Suprapubic skin (tissue), 4 donors: ENCODE data around the gene DIO3. TPM values are rescaled to one million over a fixed set of nuclear protein-coding genes. Genes with fewer than 3 reads are reported as not detected.

ENCODE experiments used
- DNase-seq, 2 donors: peaks; one replicate each; pipeline ENCODE4 v3.0.0-alpha.2; 2019; ENCODE audit warnings: low spot score in 2 of 2
- H3K27ac ChIP-seq: fragments of 200-600 bp; sonication (generic); one replicate; pipeline ENCODE4 v1.5.1; 2019
- H3K27me3 ChIP-seq: fragments of 200-600 bp; sonication (generic); one replicate; pipeline ENCODE4 v1.5.1; 2019
- H3K36me3 ChIP-seq: fragments of 200-600 bp; sonication (generic); one replicate; pipeline ENCODE4 v1.5.1; 2019
- H3K4me1 ChIP-seq: fragments of 200-600 bp; sonication (generic); one replicate; pipeline ENCODE4 v1.5.1; 2019
- H3K4me3 ChIP-seq: fragments of 200-600 bp; sonication (generic); one replicate; pipeline ENCODE4 v1.5.1; 2019; ENCODE audit warnings: mild to moderate bottlenecking
- H3K9me3 ChIP-seq: fragments of 200-600 bp; sonication (generic); one replicate; pipeline ENCODE4 v1.5.1; 2019
- EP300 ChIP-seq: sonication (generic); formaldehyde crosslinking; IDR thresholded peaks from one replicate; pipeline ENCODE4 v1.6.1; 2017; ENCODE audit warnings: antibody characterized with exemption
- POLR2A ChIP-seq, 2 donors: fragments of 450-650 bp; IDR thresholded peaks; one replicate each; pipeline ENCODE4 v1.6.1; 2017; ENCODE audit warnings: antibody characterized with exemption in 2 of 2, mild to moderate bottlenecking in 2 of 2, moderate library complexity in 2 of 2
- POLR2AphosphoS5 ChIP-seq, 3 donors: sonication (generic); formaldehyde crosslinking; IDR thresholded peaks; one replicate each; pipeline ENCODE4 v1.6.1; 2017; ENCODE audit warnings: antibody characterized with exemption in 3 of 3
- WGBS: methylation state at CpG from one replicate; pipeline ENCODE4 v1.1.5; 2018; 5-methylcytosine and 5-hydroxymethylcytosine counted together
- total RNA-seq, 4 donors: library from RNA; depleted of rRNA; stranded (reverse); fragments of >200 nt; gene quantifications; one replicate each; pipeline ENCODE4 v1.1.0, GENCODE V29; 2016
- TF ChIP-seq, protein P1 (sequence below), 2 donors: fragments of 200-600 bp in 1 of 2; fragments of 450-650 bp in 1 of 2; sonication (generic) in 1 of 2; IDR thresholded peaks; one replicate each; pipeline ENCODE4 v1.5.1; 2016 to 2019; ENCODE audit warnings: antibody characterized with exemption in 2 of 2, mild to moderate bottlenecking in 1 of 2, moderate library complexity in 1 of 2

DIO3 gene
- total RNA-seq, 4 donors from 2014 or later, result 0.44 to 0.89 (median 0.82) TPM

DNA sequence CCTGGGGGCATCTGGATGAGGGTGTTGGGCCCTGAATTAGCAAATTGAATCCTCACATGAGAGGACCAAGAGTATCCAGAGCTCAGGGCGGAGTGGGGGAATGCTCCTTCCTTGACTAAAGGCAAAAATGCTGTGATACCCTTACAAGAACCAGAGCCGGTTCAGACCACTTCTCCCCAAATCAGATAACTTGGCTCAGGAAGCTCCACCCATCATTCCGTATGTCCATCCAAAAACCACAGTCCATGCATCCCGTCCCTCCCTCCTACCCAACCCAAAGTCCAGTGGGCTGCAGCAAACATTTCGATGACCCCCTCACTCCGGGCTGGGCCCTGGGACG, 22.4 kb downstream of the DIO3 start:
- 67% methylated on average over 7 of the region's 7 CpGs for WGBS
- Histone ChIP-seq H3K27me3 (peaks cover 19% of the 10 kb centered on the region), H3K36me3 (no peaks in the 10 kb centered on the region), H3K4me3 (no peak overlapping the region), H3K4me1 (no peaks in the 10 kb centered on the region), H3K27ac (no peak overlapping the region), H3K9me3 (no peaks in the 10 kb centered on the region)
- no peak for DNase-seq
- no peak for TF ChIP-seq POLR2A (IDR thresholded peaks at IDR 0.05)
- TF ChIP-seq, protein P1, sequence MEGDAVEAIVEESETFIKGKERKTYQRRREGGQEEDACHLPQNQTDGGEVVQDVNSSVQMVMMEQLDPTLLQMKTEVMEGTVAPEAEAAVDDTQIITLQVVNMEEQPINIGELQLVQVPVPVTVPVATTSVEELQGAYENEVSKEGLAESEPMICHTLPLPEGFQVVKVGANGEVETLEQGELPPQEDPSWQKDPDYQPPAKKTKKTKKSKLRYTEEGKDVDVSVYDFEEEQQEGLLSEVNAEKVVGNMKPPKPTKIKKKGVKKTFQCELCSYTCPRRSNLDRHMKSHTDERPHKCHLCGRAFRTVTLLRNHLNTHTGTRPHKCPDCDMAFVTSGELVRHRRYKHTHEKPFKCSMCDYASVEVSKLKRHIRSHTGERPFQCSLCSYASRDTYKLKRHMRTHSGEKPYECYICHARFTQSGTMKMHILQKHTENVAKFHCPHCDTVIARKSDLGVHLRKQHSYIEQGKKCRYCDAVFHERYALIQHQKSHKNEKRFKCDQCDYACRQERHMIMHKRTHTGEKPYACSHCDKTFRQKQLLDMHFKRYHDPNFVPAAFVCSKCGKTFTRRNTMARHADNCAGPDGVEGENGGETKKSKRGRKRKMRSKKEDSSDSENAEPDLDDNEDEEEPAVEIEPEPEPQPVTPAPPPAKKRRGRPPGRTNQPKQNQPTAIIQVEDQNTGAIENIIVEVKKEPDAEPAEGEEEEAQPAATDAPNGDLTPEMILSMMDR (IDR thresholded peaks at IDR 0.05), result no peak

DNA sequence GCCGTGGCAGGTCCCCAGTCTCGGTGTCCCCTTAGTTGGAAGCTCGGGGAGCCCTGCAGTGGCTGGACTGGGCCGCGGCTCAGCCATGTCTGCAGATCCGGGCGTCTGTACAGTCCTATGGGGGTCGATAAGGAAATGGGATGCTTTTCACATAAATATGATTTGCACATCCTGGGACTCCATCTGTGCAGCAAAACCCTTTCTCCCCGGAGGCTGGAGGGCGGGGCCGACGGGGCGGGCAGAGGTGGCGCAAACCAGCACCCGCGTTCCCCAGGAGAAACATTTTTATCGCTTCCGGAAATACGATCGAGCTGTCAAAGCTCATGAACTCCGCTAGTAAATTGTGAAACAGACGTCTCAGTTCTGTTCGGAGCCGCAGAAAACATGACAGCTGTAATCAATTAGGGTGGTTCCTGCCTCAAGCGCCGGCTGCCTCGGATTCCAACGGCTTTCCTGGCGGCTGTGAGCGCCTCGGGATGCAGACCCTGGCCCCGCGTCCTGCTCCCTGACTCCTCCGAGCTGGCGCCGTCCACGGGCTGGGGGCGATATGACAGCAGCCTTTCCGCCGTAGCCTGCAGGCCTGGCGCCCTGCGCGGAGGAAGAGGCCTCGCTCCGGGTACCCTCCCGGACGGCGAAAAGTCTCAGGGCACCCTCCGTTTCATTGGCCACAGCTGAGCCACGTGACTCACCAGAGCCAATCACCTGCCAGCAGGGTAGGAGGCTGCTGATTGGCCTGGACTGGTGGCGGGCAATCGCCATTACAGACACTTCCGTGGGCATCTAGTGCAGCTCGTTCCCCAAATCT, 23.0 kb downstream of the DIO3 start:
- 43% methylated on average over 37 of the region's 54 CpGs for WGBS
- Histone ChIP-seq H3K9me3 (no peaks in the 10 kb centered on the region), H3K27me3 (peaks cover 21% of the 10 kb centered on the region), H3K4me3 (peak overlapping the region; percentile 23), H3K4me1 (no peaks in the 10 kb centered on the region), H3K27ac (no peak overlapping the region), H3K36me3 (no peaks in the 10 kb centered on the region)
- TF ChIP-seq, protein P1 (IDR thresholded peaks at IDR 0.05), result no peak
- no peak for TF ChIP-seq POLR2AphosphoS5 (IDR thresholded peaks at IDR 0.05)
- no peak for TF ChIP-seq EP300
- no peak for TF ChIP-seq POLR2A (IDR thresholded peaks at IDR 0.05)
- DNase-seq, result peak; percentile 76 to 87

DNA sequence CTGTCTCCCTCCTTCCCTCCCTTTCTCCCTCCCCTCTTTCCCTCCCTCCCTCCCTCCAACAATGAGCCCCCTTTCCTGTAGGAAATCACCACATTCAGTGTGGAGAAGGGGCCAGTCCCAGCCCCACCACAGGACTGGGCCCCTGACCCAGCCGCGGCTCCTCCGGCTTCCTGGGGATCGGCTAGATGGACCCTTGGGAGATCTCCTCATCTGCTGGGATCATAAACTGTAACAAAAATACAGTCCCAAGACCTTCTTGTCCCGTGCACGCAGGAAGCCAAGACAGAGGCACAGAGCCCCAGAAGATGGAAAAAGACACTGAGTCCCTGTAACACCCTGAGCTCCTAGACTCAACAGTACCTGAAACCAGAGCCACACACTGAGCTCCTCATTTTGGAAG, 23.9 kb downstream of the DIO3 start:
- peaks cover 15% of the 10 kb centered on the region for H3K27me3 ChIP-seq
- H3K9me3 ChIP-seq, result no peaks in the 10 kb centered on the region
- TF ChIP-seq POLR2A (IDR thresholded peaks at IDR 0.05) (no peak), POLR2AphosphoS5 (IDR thresholded peaks at IDR 0.05) (no peak), EP300 (no peak)
- TF ChIP-seq, protein P1 (IDR thresholded peaks at IDR 0.05), result no peak
- no peaks in the 10 kb centered on the region for H3K36me3 ChIP-seq
- H3K27ac ChIP-seq, result no peak overlapping the region
- no peak overlapping the region for H3K4me3 ChIP-seq
- WGBS, result 86% methylated on average over 6 of the region's 6 CpGs
- DNase-seq, result peak in 1 of 2 donors; percentile 55
- no peaks in the 10 kb centered on the region for H3K4me1 ChIP-seq

DNA sequence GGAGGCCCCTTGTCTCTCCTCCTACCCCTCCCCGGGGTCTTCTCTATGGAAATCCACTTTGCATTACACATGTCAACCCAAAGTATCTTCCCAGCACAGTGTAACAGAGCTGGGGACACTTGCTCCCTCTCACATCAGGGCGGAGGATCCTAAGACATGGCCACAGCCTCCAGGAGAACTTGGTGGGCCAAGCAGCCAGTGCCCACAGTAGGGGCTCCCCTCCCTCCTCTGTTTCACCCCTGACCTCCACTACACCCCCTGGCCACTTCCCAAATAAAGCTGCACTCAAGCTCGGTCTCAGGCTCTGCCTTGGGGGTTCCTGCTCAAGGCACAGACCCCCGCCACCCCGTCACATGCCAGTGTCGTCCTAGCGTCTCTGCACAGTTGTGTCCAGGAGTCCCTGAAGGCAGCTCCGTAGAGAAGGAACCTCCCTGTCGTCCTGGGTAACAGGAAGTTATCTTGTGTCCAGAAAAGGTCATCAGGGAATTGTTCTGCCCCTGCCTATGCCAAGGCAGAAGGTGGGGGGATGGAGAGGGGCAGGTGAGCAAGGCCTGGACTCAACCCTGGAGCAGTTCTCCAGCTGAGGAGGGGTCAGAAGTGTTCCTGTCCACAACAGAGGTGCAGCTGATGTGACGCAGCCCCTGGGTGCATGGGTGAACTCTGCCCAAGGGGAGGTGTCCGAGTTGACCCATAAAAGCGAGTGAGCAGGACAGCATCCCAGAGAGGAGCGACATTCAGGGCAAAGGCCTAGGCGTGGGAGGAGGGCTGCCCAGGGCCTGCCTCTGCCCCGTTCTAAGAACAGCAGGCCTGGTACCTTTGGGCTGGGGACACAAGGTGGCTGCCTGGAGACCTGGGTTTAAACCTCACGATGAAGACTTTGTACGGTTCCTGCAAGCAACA, 25.5 kb downstream of the DIO3 start:
- H3K4me3 ChIP-seq, result no peak overlapping the region
- TF ChIP-seq EP300, result no peak
- TF ChIP-seq POLR2AphosphoS5 (IDR thresholded peaks at IDR 0.05), result no peak
- no peak for TF ChIP-seq POLR2A (IDR thresholded peaks at IDR 0.05)
- TF ChIP-seq, protein P1 (IDR thresholded peaks at IDR 0.05), result no peak
- no peaks in the 10 kb centered on the region for H3K4me1 ChIP-seq
- H3K27me3 ChIP-seq, result peaks cover 15% of the 10 kb centered on the region
- no peaks in the 10 kb centered on the region for H3K9me3 ChIP-seq
- no peak overlapping the region for H3K27ac ChIP-seq
- DNase-seq, result peak in 1 of 2 donors; percentile 72
- WGBS, result 97% methylated on average over 5 of the region's 17 CpGs
- H3K36me3 ChIP-seq, result no peaks in the 10 kb centered on the region

DNA sequence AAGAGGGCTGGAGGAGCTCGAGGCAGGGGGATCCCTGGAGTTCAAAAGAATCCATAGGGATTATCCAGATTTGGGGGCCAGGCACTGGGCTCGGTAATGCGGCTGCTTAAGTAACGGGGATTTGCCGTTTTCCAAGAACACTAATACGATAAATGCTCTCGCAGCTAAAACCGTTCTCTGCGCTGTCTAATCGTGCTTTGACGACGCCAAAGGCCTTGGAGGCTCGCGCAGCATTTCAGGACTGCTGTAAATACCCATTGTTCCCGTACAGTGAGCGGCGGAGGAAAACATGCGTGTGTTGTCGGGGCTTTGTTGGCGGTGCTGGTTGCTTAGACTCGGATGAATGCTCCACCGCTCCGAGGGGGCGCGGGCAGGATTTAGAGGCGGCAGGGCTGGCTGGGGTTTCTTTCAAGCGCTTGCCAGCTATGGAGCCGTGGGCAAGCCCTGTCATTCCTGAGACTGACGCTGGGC, 26.2 kb downstream of the DIO3 start:
- H3K9me3 ChIP-seq, result no peaks in the 10 kb centered on the region
- no peak overlapping the region for H3K27ac ChIP-seq
- peak in 1 of 2 donors; percentile 52 for DNase-seq
- H3K27me3 ChIP-seq, result peaks cover 15% of the 10 kb centered on the region
- no peak for TF ChIP-seq POLR2AphosphoS5 (IDR thresholded peaks at IDR 0.05)
- no peak for TF ChIP-seq EP300
- no peaks in the 10 kb centered on the region for H3K36me3 ChIP-seq
- no peak overlapping the region for H3K4me3 ChIP-seq
- 89% methylated on average over 29 of the region's 29 CpGs for WGBS
- no peaks in the 10 kb centered on the region for H3K4me1 ChIP-seq
